Activated naive CD8-positive, alpha-beta T cell (primary cell): ENCODE results near the gene TMEM89.

ENCODE experiments used
- H3K27ac Mint-ChIP-seq: one replicate; pipeline ENCODE4 v1.8.0; 2021; ENCODE audit warnings: mixed read lengths
- H3K27me3 Mint-ChIP-seq: one replicate; pipeline ENCODE4 v1.8.0; 2021; ENCODE audit warnings: mixed read lengths
- H3K36me3 Mint-ChIP-seq: one replicate; pipeline ENCODE4 v1.8.0; 2021; ENCODE audit warnings: mixed read lengths
- H3K4me1 Mint-ChIP-seq: one replicate; pipeline ENCODE4 v1.8.0; 2021; ENCODE audit warnings: low read depth, mixed read lengths
- H3K4me3 Mint-ChIP-seq: one replicate; pipeline ENCODE4 v1.8.0; 2021; ENCODE audit warnings: mild to moderate bottlenecking, mixed read lengths
- H3K9me3 Mint-ChIP-seq: one replicate; pipeline ENCODE4 v1.8.0; 2021; ENCODE audit warnings: low read depth, mixed read lengths

TMEM89 gene

GRCh38 chr3:48651771-48652170 is 30.2 kb upstream of the TMEM89 start:
- Mint-ChIP-seq H3K9me3 (no peaks in the 10 kb centered on the region), H3K4me1 (peaks cover 7% of the 10 kb centered on the region), H3K27me3 (no peaks in the 10 kb centered on the region), H3K4me3 (no peak overlapping the region), H3K36me3 (no peaks in the 10 kb centered on the region), H3K27ac (no peak overlapping the region)

- H3K4me1 Mint-ChIP-seq = peaks cover 5% of the 10 kb centered on the region
- no peaks in the 10 kb centered on the region for H3K9me3 Mint-ChIP-seq
- H3K27me3 Mint-ChIP-seq = no peaks in the 10 kb centered on the region
- no peaks in the 10 kb centered on the region for H3K36me3 Mint-ChIP-seq
- no peak overlapping the region for H3K27ac Mint-ChIP-seq
- no peak overlapping the region for H3K4me3 Mint-ChIP-seq
Measured at GRCh38 chr3:48650723-48651122, 29.2 kb upstream of the TMEM89 start.

- Mint-ChIP-seq H3K27ac (no peak overlapping the region), H3K9me3 (no peaks in the 10 kb centered on the region), H3K27me3 (no peaks in the 10 kb centered on the region), H3K4me3 (no peak overlapping the region), H3K36me3 (no peaks in the 10 kb centered on the region), H3K4me1 (no peaks in the 10 kb centered on the region)
Measured at GRCh38 chr3:48648188-48648850, 26.8 kb upstream of the TMEM89 start.

GRCh38 chr3:48647714-48648113 is 26.1 kb upstream of the TMEM89 start:
- H3K9me3 Mint-ChIP-seq = no peaks in the 10 kb centered on the region
- H3K27me3 Mint-ChIP-seq = no peaks in the 10 kb centered on the region

GRCh38 chr3:48644898-48645760 is 23.6 kb upstream of the TMEM89 start:
- Mint-ChIP-seq H3K27ac (no peak overlapping the region), H3K9me3 (no peaks in the 10 kb centered on the region), H3K36me3 (no peaks in the 10 kb centered on the region), H3K4me3 (no peak overlapping the region), H3K4me1 (no peaks in the 10 kb centered on the region), H3K27me3 (no peaks in the 10 kb centered on the region)

More at GRCh38 chr3:48647714-48648113, 26.1 kb upstream of the TMEM89 start:
- Mint-ChIP-seq H3K4me1 (no peaks in the 10 kb centered on the region), H3K36me3 (no peaks in the 10 kb centered on the region), H3K27ac (no peak overlapping the region), H3K4me3 (no peak overlapping the region)

GRCh38 chr3:48642605-48643004 is 21.0 kb upstream of the TMEM89 start:
- H3K27ac Mint-ChIP-seq = no peak overlapping the region
- no peak overlapping the region for H3K4me3 Mint-ChIP-seq
- no peaks in the 10 kb centered on the region for H3K36me3 Mint-ChIP-seq
- H3K27me3 Mint-ChIP-seq = no peaks in the 10 kb centered on the region
- H3K9me3 Mint-ChIP-seq = no peaks in the 10 kb centered on the region
- no peaks in the 10 kb centered on the region for H3K4me1 Mint-ChIP-seq

GRCh38 chr3:48641396-48641795 is 19.8 kb upstream of the TMEM89 start:
- Mint-ChIP-seq H3K36me3 (no peaks in the 10 kb centered on the region), H3K4me3 (no peak overlapping the region), H3K4me1 (no peaks in the 10 kb centered on the region), H3K27me3 (no peaks in the 10 kb centered on the region), H3K27ac (no peak overlapping the region), H3K9me3 (no peaks in the 10 kb centered on the region)

GRCh38 chr3:48639944-48640606 is 18.5 kb upstream of the TMEM89 start:
- Mint-ChIP-seq H3K36me3 (no peaks in the 10 kb centered on the region), H3K27me3 (no peaks in the 10 kb centered on the region), H3K27ac (no peak overlapping the region), H3K9me3 (no peaks in the 10 kb centered on the region), H3K4me1 (peaks cover 7% of the 10 kb centered on the region), H3K4me3 (no peak overlapping the region)

- Mint-ChIP-seq H3K4me3 (peak overlapping the region; percentile 62), H3K4me1 (peaks cover 18% of the 10 kb centered on the region), H3K27me3 (no peaks in the 10 kb centered on the region), H3K36me3 (no peaks in the 10 kb centered on the region), H3K27ac (no peak overlapping the region), H3K9me3 (no peaks in the 10 kb centered on the region)
Measured at GRCh38 chr3:48637305-48637704, 15.7 kb upstream of the TMEM89 start.

GRCh38 chr3:48636149-48636655 is 14.6 kb upstream of the TMEM89 start:
- Mint-ChIP-seq H3K9me3 (no peaks in the 10 kb centered on the region), H3K27me3 (no peaks in the 10 kb centered on the region), H3K4me1 (peaks cover 18% of the 10 kb centered on the region), H3K4me3 (peak overlapping the region; percentile 87), H3K27ac (no peak overlapping the region), H3K36me3 (no peaks in the 10 kb centered on the region)

- Mint-ChIP-seq H3K27ac (peak within 1 kb of the TSS; percentile 46), H3K9me3 (no peaks in the 10 kb centered on the region), H3K36me3 (no peaks in the 10 kb centered on the region), H3K4me3 (peak within 1 kb of the TSS; percentile 87), H3K27me3 (no peaks in the 10 kb centered on the region), H3K4me1 (peaks cover 18% of the 10 kb centered on the region)
Measured at GRCh38 chr3:48635222-48636021, 13.9 kb upstream of the TMEM89 start, which contains the start of gene SLC26A6. TSS of gene SLC26A6 (minus strand) at chr3:48635461. CDS start at chr3:48635393, 68 bp downstream.

GRCh38 chr3:48634661-48635221 is 13.2 kb upstream of the TMEM89 start:
- H3K27me3 Mint-ChIP-seq = no peaks in the 10 kb centered on the region
- peak overlapping the region; percentile 10 for H3K27ac Mint-ChIP-seq
- H3K9me3 Mint-ChIP-seq = no peaks in the 10 kb centered on the region
- H3K4me3 Mint-ChIP-seq = peak overlapping the region; percentile 87
- no peaks in the 10 kb centered on the region for H3K36me3 Mint-ChIP-seq
- peaks cover 18% of the 10 kb centered on the region for H3K4me1 Mint-ChIP-seq

- no peaks in the 10 kb centered on the region for H3K27me3 Mint-ChIP-seq
- peaks cover 18% of the 10 kb centered on the region for H3K4me1 Mint-ChIP-seq
- no peaks in the 10 kb centered on the region for H3K36me3 Mint-ChIP-seq
- H3K4me3 Mint-ChIP-seq = peak overlapping the region; percentile 27
- no peaks in the 10 kb centered on the region for H3K9me3 Mint-ChIP-seq
- H3K27ac Mint-ChIP-seq = no peak overlapping the region
Measured at GRCh38 chr3:48633743-48634142, 12.2 kb upstream of the TMEM89 start.

- Mint-ChIP-seq H3K27me3 (no peaks in the 10 kb centered on the region), H3K9me3 (no peaks in the 10 kb centered on the region), H3K36me3 (no peaks in the 10 kb centered on the region), H3K4me3 (peak overlapping the region; percentile 27), H3K27ac (no peak overlapping the region), H3K4me1 (peaks cover 18% of the 10 kb centered on the region)
Measured at GRCh38 chr3:48633256-48633655, 11.7 kb upstream of the TMEM89 start.
